Measurements from ENCODE around the gene KIF3B. TPM values are rescaled to one million over a fixed set of nuclear protein-coding genes. Genes with fewer than 3 reads are reported as not detected.
"Not testable (repeated sequence)": the region's sequence is repeated elsewhere in the genome, so short reads cannot be mapped to it uniquely, and the experiment has no call there.

Gene KIF3B
- total RNA-seq, 2 experiments from 2014 or later, result 25.4 to 25.7 TPM

DNA sequence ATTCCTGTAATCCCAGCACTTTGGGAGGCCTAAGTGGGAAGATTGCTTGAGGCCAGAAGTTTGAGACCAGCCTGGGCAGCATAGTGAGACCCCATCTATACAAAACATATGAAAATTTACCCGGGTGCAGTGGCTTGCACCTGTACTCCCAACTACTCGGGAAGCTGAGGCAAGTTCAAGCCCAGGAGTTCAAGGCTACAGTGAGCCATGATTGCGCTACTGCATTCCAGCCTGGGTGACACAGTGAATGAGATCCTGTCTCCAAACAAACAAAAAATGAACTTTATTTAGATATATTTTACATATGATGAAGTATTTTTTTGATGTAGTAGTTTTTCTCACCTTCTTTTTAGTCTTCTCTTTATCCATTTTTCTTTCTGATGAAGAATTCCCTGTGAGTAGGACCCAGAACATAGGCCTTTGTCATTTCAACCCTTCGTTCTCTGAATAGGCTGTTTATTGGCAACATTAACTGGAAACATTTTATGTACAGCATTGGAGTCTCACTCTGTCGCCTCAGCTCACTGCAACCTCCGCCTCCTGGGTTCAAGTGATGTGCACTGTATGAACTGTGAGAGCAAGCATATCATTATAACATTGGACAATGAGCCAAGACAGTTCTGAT is 10.9 kb downstream of the KIF3B start:
- Mint-ChIP-seq H3K36me3 (ENCODE audit: low read depth) (peaks cover 36% of the 10 kb centered on the region), H3K9me3 (peaks cover 1% of the 10 kb centered on the region), H3K27ac (peak overlapping the region; percentile 68), H3K4me3 (no peak overlapping the region), H3K4me1 (ENCODE audit: low read depth) (peaks cover 61% of the 10 kb centered on the region), H3K27me3 (no peaks in the 10 kb centered on the region)
- intact Hi-C loops (cut with micrococcal nuclease), result loop anchor here (5.0 kb wide), 3 partner anchors 36 to 81 kb away; partner anchors contain the start of genes PLAGL2 and POFUT1
- no peak for DNase-seq
- POLR2A ChIA-PET, result interaction anchor here (0.6 to 1.3 kb wide), 5 partner anchors 10 to 84 kb away, joined by 3 read pairs; no protein-coding TSS in a partner anchor
- CTCF ChIA-PET, result no interaction called here
- TF ChIP-seq, protein P1, sequence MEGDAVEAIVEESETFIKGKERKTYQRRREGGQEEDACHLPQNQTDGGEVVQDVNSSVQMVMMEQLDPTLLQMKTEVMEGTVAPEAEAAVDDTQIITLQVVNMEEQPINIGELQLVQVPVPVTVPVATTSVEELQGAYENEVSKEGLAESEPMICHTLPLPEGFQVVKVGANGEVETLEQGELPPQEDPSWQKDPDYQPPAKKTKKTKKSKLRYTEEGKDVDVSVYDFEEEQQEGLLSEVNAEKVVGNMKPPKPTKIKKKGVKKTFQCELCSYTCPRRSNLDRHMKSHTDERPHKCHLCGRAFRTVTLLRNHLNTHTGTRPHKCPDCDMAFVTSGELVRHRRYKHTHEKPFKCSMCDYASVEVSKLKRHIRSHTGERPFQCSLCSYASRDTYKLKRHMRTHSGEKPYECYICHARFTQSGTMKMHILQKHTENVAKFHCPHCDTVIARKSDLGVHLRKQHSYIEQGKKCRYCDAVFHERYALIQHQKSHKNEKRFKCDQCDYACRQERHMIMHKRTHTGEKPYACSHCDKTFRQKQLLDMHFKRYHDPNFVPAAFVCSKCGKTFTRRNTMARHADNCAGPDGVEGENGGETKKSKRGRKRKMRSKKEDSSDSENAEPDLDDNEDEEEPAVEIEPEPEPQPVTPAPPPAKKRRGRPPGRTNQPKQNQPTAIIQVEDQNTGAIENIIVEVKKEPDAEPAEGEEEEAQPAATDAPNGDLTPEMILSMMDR (IDR thresholded peaks at IDR 0.05), result no peak
- no peak for ATAC-seq

- Mint-ChIP-seq H3K27ac (peak overlapping the region; percentile 62), H3K36me3 (ENCODE audit: low read depth) (peaks cover 36% of the 10 kb centered on the region), H3K4me1 (ENCODE audit: low read depth) (peaks cover 61% of the 10 kb centered on the region)
- ATAC-seq, DNase-seq, H3K9me3 Mint-ChIP-seq, H3K4me3 Mint-ChIP-seq, H3K27me3 Mint-ChIP-seq, CTCF ChIA-PET: not testable (repeated sequence)
- POLR2A ChIA-PET, result interaction anchor here (0.7 to 1.3 kb wide), 3 partner anchors 11 to 84 kb away, joined by 3 read pairs; no protein-coding TSS in a partner anchor
- intact Hi-C loops (cut with micrococcal nuclease), result loop anchor here (5.0 kb wide), 3 partner anchors 37 to 82 kb away; partner anchors contain the start of genes PLAGL2 and POFUT1
Observed at GRCh38 chr20:32289299-32289660, 11.8 kb downstream of the KIF3B start.

GRCh38 chr20:32289661-32290431 is 12.4 kb downstream of the KIF3B start:
- no peak overlapping the region for H3K4me3 Mint-ChIP-seq
- peaks cover 61% of the 10 kb centered on the region for H3K4me1 Mint-ChIP-seq (ENCODE audit: low read depth)
- H3K9me3 Mint-ChIP-seq, result peaks cover 1% of the 10 kb centered on the region
- H3K36me3 Mint-ChIP-seq (ENCODE audit: low read depth), result peaks cover 36% of the 10 kb centered on the region
- TF ChIP-seq, protein P1 (IDR thresholded peaks at IDR 0.05), result no peak
- ATAC-seq (no peak), DNase-seq (no peak)
- ChIA-PET CTCF (no interaction called here), POLR2A (interaction anchor here (0.7 to 1.3 kb wide), 3 partner anchors 12 to 85 kb away, joined by 3 read pairs; no protein-coding TSS in a partner anchor)
- H3K27me3 Mint-ChIP-seq, result no peaks in the 10 kb centered on the region
- intact Hi-C loops (cut with micrococcal nuclease), result loop anchor here (5.0 kb wide), 3 partner anchors 38 to 83 kb away; partner anchors contain the start of genes PLAGL2 and POFUT1
- peak overlapping the region; percentile 59 for H3K27ac Mint-ChIP-seq

DNA sequence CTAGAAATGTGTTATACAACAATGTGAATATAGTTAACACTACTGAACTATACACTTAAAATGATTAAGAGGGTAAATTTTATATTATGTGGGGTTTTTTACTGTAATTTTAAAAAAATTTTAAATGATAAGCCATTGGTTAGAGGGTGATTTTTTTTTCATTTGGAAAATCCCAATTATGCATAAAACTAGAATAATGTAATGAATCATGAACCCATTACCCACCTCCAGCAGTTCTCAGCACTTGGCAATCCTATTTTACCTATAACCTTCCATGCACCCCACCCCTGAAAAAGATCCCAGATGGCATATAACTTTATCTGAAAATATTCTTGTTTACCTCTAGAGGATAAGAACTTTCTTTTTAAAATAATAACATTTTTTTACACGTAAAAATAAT is 13.7 kb downstream of the KIF3B start:
- Mint-ChIP-seq H3K27ac (peak overlapping the region; percentile 79), H3K4me3 (no peak overlapping the region), H3K4me1 (ENCODE audit: low read depth) (peaks cover 50% of the 10 kb centered on the region), H3K27me3 (no peaks in the 10 kb centered on the region), H3K36me3 (ENCODE audit: low read depth) (peaks cover 35% of the 10 kb centered on the region), H3K9me3 (peaks cover 1% of the 10 kb centered on the region)
- ChIA-PET CTCF (interaction anchor here (0.9 kb wide), 2 partner anchors 14 to 16 kb away, joined by 3 read pairs; partner anchors contain the start of gene KIF3B), POLR2A (interaction anchor here (0.6 to 1.3 kb wide), 2 partner anchors 9 to 87 kb away, joined by 3 read pairs; no protein-coding TSS in a partner anchor)
- TF ChIP-seq, protein P1 (IDR thresholded peaks at IDR 0.05), result no peak
- intact Hi-C loops (cut with micrococcal nuclease), result no loop called here
- DNase-seq (no peak), ATAC-seq (peak; percentile 22)

- H3K27ac Mint-ChIP-seq, result no peak overlapping the region
- POLR2A ChIA-PET, result interaction anchor here (0.6 to 1.3 kb wide), 3 partner anchors 10 to 104 kb away, joined by 3 to 5 read pairs (median 3); no protein-coding TSS in a partner anchor
- CTCF ChIA-PET, result interaction anchor here (1.1 kb wide), 1 partner anchor 9 kb away, joined by 5 read pairs; no protein-coding TSS in a partner anchor
Observed at GRCh38 chr20:32292548-32292947, 15.1 kb downstream of the KIF3B start.

More at GRCh38 chr20:32292548-32292947, 15.1 kb downstream of the KIF3B start:
- TF ChIP-seq, protein P1 (IDR thresholded peaks at IDR 0.05), result no peak
- no peaks in the 10 kb centered on the region for H3K27me3 Mint-ChIP-seq
- H3K9me3 Mint-ChIP-seq, result peaks cover 1% of the 10 kb centered on the region
- H3K4me1 Mint-ChIP-seq (ENCODE audit: low read depth), result peaks cover 49% of the 10 kb centered on the region
- intact Hi-C loops (cut with micrococcal nuclease), result no loop called here
- no peak overlapping the region for H3K4me3 Mint-ChIP-seq
- DNase-seq, result no peak
- no peak for ATAC-seq
- peaks cover 38% of the 10 kb centered on the region for H3K36me3 Mint-ChIP-seq (ENCODE audit: low read depth)
